ENCODE data around the gene TSFM.

The TSFM gene

DNA sequence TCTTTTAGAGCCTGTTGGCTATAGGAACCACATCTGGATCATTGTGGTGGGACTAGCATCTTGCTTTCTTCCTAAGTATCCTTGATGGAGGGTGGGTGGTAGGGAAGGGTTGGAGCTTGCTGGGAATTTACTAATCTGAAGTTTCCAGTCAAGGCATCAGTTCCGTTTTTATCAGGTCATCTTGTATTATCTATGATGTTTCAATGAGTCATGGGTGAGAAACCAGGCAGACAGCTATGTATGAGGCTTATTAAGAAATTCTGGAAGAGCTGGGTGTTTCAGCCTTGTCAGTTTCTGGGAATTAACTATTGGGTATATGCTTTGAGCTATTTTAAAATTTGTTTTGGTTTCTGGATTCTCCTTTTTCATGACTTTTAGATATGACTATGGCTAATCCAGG, 11.3 kb downstream of the TSFM start:
- Histone ChIP-seq H3K9me3 (ENCODE audit: control insufficient read depth, insufficient read depth, low read length) (no peaks in the 10 kb centered on the region), H4K20me1 (ENCODE audit: control insufficient read depth, insufficient read depth, low read depth, low read length) (no peaks in the 10 kb centered on the region), H3K9me2 (replicated peaks; ENCODE audit: control insufficient read depth, low read length) (no peaks in the 10 kb centered on the region), H3K4me3 (ENCODE audit: low read length) (no peak overlapping the region), H3K27me3 (ENCODE audit: control insufficient read depth, low read length) (no peaks in the 10 kb centered on the region), H3F3A (ENCODE audit: control insufficient read depth, insufficient read depth) (peaks cover 7% of the 10 kb centered on the region; the same call in 1 of the 2 replicates), H3K36me3 (ENCODE audit: control insufficient read depth, low read length) (peaks cover 72% of the 10 kb centered on the region), H3K27ac (ENCODE audit: low read depth, low read length) (no peak overlapping the region), H3K4me2 (ENCODE audit: low read length) (no peak overlapping the region), H3K4me1 (ENCODE audit: control insufficient read depth, low read length) (no peaks in the 10 kb centered on the region), H3K79me2 (ENCODE audit: control insufficient read depth, low read length) (0 out of 2 replicates have a peak, but pooled peaks cover 4% of the 10 kb centered on the region)
- TF ChIP-seq, protein P1, sequence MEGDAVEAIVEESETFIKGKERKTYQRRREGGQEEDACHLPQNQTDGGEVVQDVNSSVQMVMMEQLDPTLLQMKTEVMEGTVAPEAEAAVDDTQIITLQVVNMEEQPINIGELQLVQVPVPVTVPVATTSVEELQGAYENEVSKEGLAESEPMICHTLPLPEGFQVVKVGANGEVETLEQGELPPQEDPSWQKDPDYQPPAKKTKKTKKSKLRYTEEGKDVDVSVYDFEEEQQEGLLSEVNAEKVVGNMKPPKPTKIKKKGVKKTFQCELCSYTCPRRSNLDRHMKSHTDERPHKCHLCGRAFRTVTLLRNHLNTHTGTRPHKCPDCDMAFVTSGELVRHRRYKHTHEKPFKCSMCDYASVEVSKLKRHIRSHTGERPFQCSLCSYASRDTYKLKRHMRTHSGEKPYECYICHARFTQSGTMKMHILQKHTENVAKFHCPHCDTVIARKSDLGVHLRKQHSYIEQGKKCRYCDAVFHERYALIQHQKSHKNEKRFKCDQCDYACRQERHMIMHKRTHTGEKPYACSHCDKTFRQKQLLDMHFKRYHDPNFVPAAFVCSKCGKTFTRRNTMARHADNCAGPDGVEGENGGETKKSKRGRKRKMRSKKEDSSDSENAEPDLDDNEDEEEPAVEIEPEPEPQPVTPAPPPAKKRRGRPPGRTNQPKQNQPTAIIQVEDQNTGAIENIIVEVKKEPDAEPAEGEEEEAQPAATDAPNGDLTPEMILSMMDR (IDR thresholded peaks at IDR 0.05; ENCODE audit: low read depth, low read length, poor library complexity, severe bottlenecking): no peak
- TF ChIP-seq EZH2phosphoT487 (IDR thresholded peaks at IDR 0.05; ENCODE audit: borderline replicate concordance, low read length): no peak

DNA sequence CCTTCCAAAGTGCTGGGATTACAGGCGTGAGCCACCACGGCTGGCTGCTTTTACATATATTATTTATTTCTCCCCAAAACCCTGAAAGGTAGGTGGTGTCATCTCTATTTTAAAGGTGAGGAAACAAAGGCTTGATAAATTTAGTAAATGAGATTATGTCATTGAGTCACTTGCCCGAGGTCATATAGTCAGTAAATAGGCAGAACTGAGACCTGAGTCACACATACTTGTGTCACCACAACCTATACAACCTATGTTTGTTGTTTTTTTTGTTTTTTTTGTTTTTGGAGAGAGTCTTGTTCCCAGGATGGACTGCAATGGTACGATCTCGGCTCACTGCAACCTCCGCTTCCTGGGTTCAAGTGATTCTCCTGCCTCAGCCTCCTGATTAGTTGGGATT, 12.8 kb downstream of the TSFM start:
- H4K20me1 ChIP-seq (ENCODE audit: control insufficient read depth, insufficient read depth, low read depth, low read length): no peaks in the 10 kb centered on the region
- TF ChIP-seq, protein P1 (IDR thresholded peaks at IDR 0.05; ENCODE audit: low read depth, low read length, poor library complexity, severe bottlenecking): no peak
- TF ChIP-seq EZH2phosphoT487 (IDR thresholded peaks at IDR 0.05; ENCODE audit: borderline replicate concordance, low read length): no peak
- H3K4me1 ChIP-seq (ENCODE audit: control insufficient read depth, low read length): no peaks in the 10 kb centered on the region
- no peaks in the 10 kb centered on the region for H3K27me3 ChIP-seq (ENCODE audit: control insufficient read depth, low read length)
- H3K4me2 ChIP-seq (ENCODE audit: low read length): no peak overlapping the region
- no peaks in the 10 kb centered on the region for H3K9me3 ChIP-seq (ENCODE audit: control insufficient read depth, insufficient read depth, low read length)
- H3K79me2 ChIP-seq (ENCODE audit: control insufficient read depth, low read length): 0 out of 2 replicates have a peak, but pooled peaks cover under 1% of the 10 kb centered on the region
- peaks cover 7% of the 10 kb centered on the region; the same call in 1 of the 2 replicates for H3F3A ChIP-seq (ENCODE audit: control insufficient read depth, insufficient read depth)
- no peaks in the 10 kb centered on the region for H3K9me2 ChIP-seq (replicated peaks; ENCODE audit: control insufficient read depth, low read length)
- H3K36me3 ChIP-seq (ENCODE audit: control insufficient read depth, low read length): peaks cover 69% of the 10 kb centered on the region
- no peak overlapping the region for H3K4me3 ChIP-seq (ENCODE audit: low read length)
- no peak overlapping the region for H3K27ac ChIP-seq (ENCODE audit: low read depth, low read length)

DNA sequence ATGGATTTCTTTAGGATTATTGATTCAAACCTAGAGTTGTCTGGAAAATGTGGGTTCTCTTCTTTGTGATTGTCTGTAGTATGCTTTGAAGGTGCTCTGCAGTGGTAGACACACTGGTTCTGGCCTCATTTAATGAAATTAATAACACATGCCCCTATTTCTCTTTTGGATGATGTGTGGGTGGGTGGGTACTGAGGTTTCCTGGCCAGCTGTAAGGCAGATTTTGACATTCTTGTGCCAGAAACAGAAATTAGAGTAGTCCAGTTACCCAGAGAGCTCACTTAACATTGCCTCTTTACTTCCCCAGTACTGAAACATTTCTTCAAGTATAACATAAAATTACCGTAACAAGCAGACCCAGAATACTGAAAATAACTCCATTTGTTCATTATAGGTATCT, 14.4 kb downstream of the TSFM start:
- Histone ChIP-seq H3K4me2 (ENCODE audit: low read length) (no peak overlapping the region), H3K4me1 (ENCODE audit: control insufficient read depth, low read length) (no peaks in the 10 kb centered on the region), H4K20me1 (ENCODE audit: control insufficient read depth, insufficient read depth, low read depth, low read length) (no peaks in the 10 kb centered on the region), H3K4me3 (ENCODE audit: low read length) (no peak overlapping the region), H3K9me3 (ENCODE audit: control insufficient read depth, insufficient read depth, low read length) (no peaks in the 10 kb centered on the region), H3K9me2 (replicated peaks; ENCODE audit: control insufficient read depth, low read length) (no peaks in the 10 kb centered on the region), H3F3A (ENCODE audit: control insufficient read depth, insufficient read depth) (0 out of 2 replicates have a peak, but pooled peaks cover 7% of the 10 kb centered on the region), H3K27me3 (ENCODE audit: control insufficient read depth, low read length) (no peaks in the 10 kb centered on the region), H3K36me3 (ENCODE audit: control insufficient read depth, low read length) (peaks cover 59% of the 10 kb centered on the region), H3K27ac (ENCODE audit: low read depth, low read length) (no peak overlapping the region), H3K79me2 (ENCODE audit: control insufficient read depth, low read length) (no peaks in the 10 kb centered on the region)
- TF ChIP-seq EZH2phosphoT487 (IDR thresholded peaks at IDR 0.05; ENCODE audit: borderline replicate concordance, low read length): no peak
- TF ChIP-seq, protein P1 (IDR thresholded peaks at IDR 0.05; ENCODE audit: low read depth, low read length, poor library complexity, severe bottlenecking): no peak

Data from DOHH2 (cell line).